ACC112 (cell line): ENCODE data around the gene ANKRD6.

Experiments
- H2AFZ ChIP-seq: fragments of 200-600 bp; sonication (generic); one replicate; pipeline ENCODE4 v1.6.0; 2017; ENCODE audit warnings: antibody characterized with exemption, low read length; ENCODE audit not compliant: unreplicated experiment
- H3K27ac ChIP-seq: fragments of 200-600 bp; sonication (generic); 2 replicates; pipeline ENCODE4 v1.5.1; 2014; ENCODE audit warnings: low read depth, mild to moderate bottlenecking, antibody characterized with exemption, low read length, moderate library complexity
- H3K27me3 ChIP-seq: fragments of 200-600 bp; sonication (generic); 2 replicates; pipeline ENCODE4 v1.6.1; 2014; ENCODE audit warnings: mild to moderate bottlenecking, antibody characterized with exemption, low read length, moderate library complexity, mixed read lengths; ENCODE audit not compliant: insufficient read depth
- H3K36me3 ChIP-seq: fragments of 200-600 bp; sonication (generic); 2 replicates; pipeline ENCODE4 v1.6.1; 2016; ENCODE audit warnings: mild to moderate bottlenecking, antibody characterized with exemption, low read length, moderate library complexity, mixed read lengths; ENCODE audit not compliant: insufficient read depth
- H3K4me1 ChIP-seq: fragments of 200-600 bp; sonication (generic); one replicate; pipeline ENCODE4 v1.6.1; 2016; ENCODE audit warnings: low read length, mixed read lengths; ENCODE audit not compliant: insufficient read depth, unreplicated experiment, control insufficient read depth
- H3K4me3 ChIP-seq: fragments of 200-600 bp; sonication (generic); 2 replicates; pipeline ENCODE4 v1.5.1; 2014; ENCODE audit warnings: mild to moderate bottlenecking, low read depth, low read length
- H3K79me2 ChIP-seq: fragments of 200-600 bp; sonication (generic); one replicate; pipeline ENCODE4 v1.6.0; 2016; ENCODE audit warnings: low read length; ENCODE audit not compliant: control insufficient read depth, unreplicated experiment, insufficient read depth

The ANKRD6 gene

DNA sequence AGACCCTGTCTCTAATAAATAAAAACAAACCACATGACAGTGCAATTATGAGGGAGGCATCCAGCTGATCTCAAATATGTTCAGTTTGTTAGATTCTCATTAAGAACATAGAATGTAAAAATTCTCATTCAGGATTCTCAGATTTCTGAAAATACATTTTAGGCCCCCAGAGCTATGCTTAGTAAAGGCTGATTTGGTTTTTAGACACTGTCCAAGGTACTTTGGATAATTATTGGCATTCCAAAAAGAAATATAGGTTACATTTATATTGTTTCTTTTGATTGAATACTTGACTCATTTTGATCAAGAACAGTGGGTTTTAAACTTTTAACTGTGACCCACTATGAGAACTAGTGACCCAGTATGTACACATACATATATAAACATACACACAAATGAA is 55.5 kb downstream of the ANKRD6 start:
- Histone ChIP-seq H3K36me3 (no peaks in the 10 kb centered on the region), H3K27me3 (no peaks in the 10 kb centered on the region), H3K4me3 (no peak overlapping the region), H3K79me2 (no peaks in the 10 kb centered on the region), H3K27ac (no peak overlapping the region), H3K4me1 (peaks cover under 1% of the 10 kb centered on the region), H2AFZ (no peak overlapping the region)

DNA sequence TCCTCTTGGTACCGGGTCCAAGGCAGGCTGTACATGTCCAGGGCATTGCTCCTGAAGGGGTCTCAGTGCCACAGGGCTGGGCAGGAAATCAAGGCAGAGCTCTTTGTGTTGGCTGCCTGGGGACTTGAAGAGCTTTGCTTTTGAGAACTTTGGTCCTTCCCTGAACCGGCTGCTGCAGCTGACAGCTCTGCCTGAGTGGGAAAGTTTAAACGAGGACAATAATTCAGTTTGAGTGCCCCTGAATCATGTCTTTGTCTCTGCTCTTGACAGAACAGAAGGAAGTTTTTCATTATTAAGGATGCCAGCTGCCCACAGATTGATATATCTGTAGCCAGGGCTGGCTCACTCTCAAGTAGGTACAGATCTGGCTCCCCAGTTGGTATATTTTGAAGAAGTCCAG is 56.1 kb downstream of the ANKRD6 start:
- no peak overlapping the region for H2AFZ ChIP-seq
- no peak overlapping the region for H3K4me3 ChIP-seq
- no peaks in the 10 kb centered on the region for H3K36me3 ChIP-seq
- no peaks in the 10 kb centered on the region for H3K79me2 ChIP-seq
- H3K27me3 ChIP-seq: no peaks in the 10 kb centered on the region
- no peaks in the 10 kb centered on the region for H3K4me1 ChIP-seq
- no peak overlapping the region for H3K27ac ChIP-seq

DNA sequence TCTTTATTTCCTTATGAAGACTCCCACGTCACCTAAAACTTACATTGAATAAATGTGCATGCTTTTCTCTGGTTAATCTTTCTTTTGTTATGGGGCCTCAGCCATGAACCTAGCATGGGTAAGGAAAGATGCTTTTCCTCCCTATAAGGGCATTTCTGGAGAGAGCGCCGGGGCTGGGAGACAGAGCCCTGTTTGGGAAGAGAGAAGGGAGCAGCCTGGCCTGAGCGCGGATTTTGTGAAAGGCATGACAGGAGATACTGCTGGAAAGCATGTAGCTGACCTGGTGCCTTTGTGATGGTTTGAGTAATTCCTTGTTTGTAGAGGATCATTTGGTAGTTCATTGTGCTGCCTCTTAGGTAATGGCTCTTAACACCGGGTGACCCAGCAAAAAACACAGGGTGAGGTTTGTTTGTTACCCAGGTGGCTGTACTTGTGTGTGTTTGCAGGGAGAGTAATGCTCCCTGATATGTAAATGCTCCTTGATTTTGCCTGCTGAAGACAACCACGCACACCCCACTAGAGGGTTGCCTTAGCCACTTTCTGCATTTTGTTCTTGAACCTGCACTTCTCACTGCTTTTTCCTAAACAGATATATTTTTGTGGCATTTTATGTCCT is 59.2 kb downstream of the ANKRD6 start:
- Histone ChIP-seq H3K4me3 (no peak overlapping the region), H3K36me3 (no peaks in the 10 kb centered on the region)

GRCh38 chr6:89494131-89494793 is 61.3 kb downstream of the ANKRD6 start:
- Histone ChIP-seq H2AFZ (no peak overlapping the region), H3K27me3 (peaks cover 4% of the 10 kb centered on the region; the same call in 1 of the 2 replicates), H3K79me2 (no peaks in the 10 kb centered on the region), H3K4me3 (no peak overlapping the region), H3K27ac (no peak overlapping the region), H3K36me3 (no peaks in the 10 kb centered on the region), H3K4me1 (no peaks in the 10 kb centered on the region)

More for the DNA sequence above, 59.2 kb downstream of the ANKRD6 start:
- no peaks in the 10 kb centered on the region for H3K4me1 ChIP-seq
- no peak overlapping the region for H3K27ac ChIP-seq
- H3K79me2 ChIP-seq: no peaks in the 10 kb centered on the region
- H2AFZ ChIP-seq: no peak overlapping the region
- H3K27me3 ChIP-seq: peaks cover 4% of the 10 kb centered on the region; the same call in 1 of the 2 replicates

DNA sequence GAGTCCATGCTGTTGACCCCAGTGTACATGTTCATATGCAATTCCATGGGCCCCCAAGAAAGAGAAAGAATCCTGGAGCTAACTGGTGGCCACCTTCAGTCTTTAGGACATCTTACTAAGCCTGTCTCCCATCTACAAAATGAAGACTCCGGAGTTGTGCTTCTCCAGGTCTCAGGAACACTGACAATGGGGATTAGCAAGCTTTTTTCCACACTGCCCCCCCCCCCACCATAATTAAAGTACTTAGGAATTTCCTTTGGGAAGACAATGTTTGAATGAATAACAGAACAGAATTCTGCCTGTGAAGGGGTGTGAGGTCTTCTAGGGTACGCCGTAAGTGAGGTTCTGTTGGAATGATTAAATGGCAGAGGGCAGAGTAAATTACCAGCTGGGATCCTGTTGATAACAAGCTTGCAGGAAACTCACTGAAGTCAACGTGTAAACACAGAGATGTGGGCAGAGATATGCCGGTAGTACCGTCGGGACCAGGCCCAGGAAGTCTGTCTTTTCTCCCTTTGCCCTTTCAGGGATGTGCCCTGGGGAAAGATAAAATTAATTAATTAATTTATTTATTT is 63.1 kb downstream of the ANKRD6 start:
- Histone ChIP-seq H2AFZ (no peak overlapping the region), H3K79me2 (no peaks in the 10 kb centered on the region), H3K4me3 (no peak overlapping the region), H3K4me1 (no peaks in the 10 kb centered on the region), H3K27ac (no peak overlapping the region), H3K27me3 (peaks cover 4% of the 10 kb centered on the region; the same call in 1 of the 2 replicates), H3K36me3 (no peaks in the 10 kb centered on the region)

GRCh38 chr6:89500611-89501010 is 67.7 kb downstream of the ANKRD6 start:
- H3K4me1 ChIP-seq: no peaks in the 10 kb centered on the region

GRCh38 chr6:89501222-89501621 is 68.3 kb downstream of the ANKRD6 start:
- Histone ChIP-seq H3K36me3 (no peaks in the 10 kb centered on the region), H3K79me2 (no peaks in the 10 kb centered on the region), H3K27ac (no peak overlapping the region), H3K4me3 (no peak overlapping the region), H3K4me1 (no peaks in the 10 kb centered on the region), H3K27me3 (peaks cover 7% of the 10 kb centered on the region; the same call in 1 of the 2 replicates), H2AFZ (no peak overlapping the region)

More at GRCh38 chr6:89500611-89501010, 67.7 kb downstream of the ANKRD6 start:
- H3K27me3 ChIP-seq: peaks cover 7% of the 10 kb centered on the region; the same call in 1 of the 2 replicates
- no peak overlapping the region for H2AFZ ChIP-seq
- H3K79me2 ChIP-seq: no peaks in the 10 kb centered on the region
- no peak overlapping the region for H3K27ac ChIP-seq
- no peaks in the 10 kb centered on the region for H3K36me3 ChIP-seq
- H3K4me3 ChIP-seq: no peak overlapping the region

DNA sequence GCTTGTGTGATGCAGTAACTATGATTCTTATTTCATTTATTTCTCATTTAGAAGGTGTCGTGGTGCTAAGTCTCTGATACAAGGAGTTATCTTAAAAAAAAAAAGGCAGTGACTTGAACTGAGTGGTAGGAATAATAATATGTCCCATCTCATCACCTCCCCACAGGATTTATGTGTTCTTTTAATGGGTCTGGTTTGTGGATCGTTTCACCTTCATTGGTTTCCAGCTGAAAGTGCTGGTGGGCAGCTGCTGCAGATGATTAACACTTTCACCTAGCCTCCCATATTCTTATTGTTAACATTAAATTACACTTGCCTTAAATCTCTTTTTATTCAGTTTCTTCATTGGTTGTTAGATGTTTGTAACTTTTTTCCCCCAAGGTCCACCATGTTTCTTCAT is 68.8 kb downstream of the ANKRD6 start:
- no peak overlapping the region for H3K27ac ChIP-seq
- peaks cover 7% of the 10 kb centered on the region; the same call in 1 of the 2 replicates for H3K27me3 ChIP-seq
- H3K4me1 ChIP-seq: no peaks in the 10 kb centered on the region
- no peak overlapping the region for H2AFZ ChIP-seq
- H3K79me2 ChIP-seq: no peaks in the 10 kb centered on the region
- H3K4me3 ChIP-seq: no peak overlapping the region
- no peaks in the 10 kb centered on the region for H3K36me3 ChIP-seq

- no peaks in the 10 kb centered on the region for H3K79me2 ChIP-seq
- H2AFZ ChIP-seq: no peak overlapping the region
- no peak overlapping the region for H3K27ac ChIP-seq
- H3K27me3 ChIP-seq: 0 out of 2 replicates have a peak, but pooled peaks cover 3% of the 10 kb centered on the region
- H3K4me1 ChIP-seq: no peaks in the 10 kb centered on the region
- no peak overlapping the region for H3K4me3 ChIP-seq
- H3K36me3 ChIP-seq: no peaks in the 10 kb centered on the region
Measured at GRCh38 chr6:89503641-89504040, 70.7 kb downstream of the ANKRD6 start.

- Histone ChIP-seq H3K36me3 (no peaks in the 10 kb centered on the region), H2AFZ (no peak overlapping the region), H3K79me2 (no peaks in the 10 kb centered on the region), H3K27me3 (0 out of 2 replicates have a peak, but pooled peaks cover 3% of the 10 kb centered on the region), H3K4me3 (no peak overlapping the region), H3K4me1 (no peaks in the 10 kb centered on the region), H3K27ac (no peak overlapping the region)
Measured at GRCh38 chr6:89505847-89506246, 72.9 kb downstream of the ANKRD6 start.
